ENCODE measurements around the gene OIP5. TPM values are rescaled to one million over a fixed set of nuclear protein-coding genes. Genes with fewer than 3 reads are reported as not detected.
"Not testable (repeated sequence)": the region's sequence is repeated elsewhere in the genome, so short reads cannot be mapped to it uniquely, and the experiment has no call there.

Gene OIP5
- total RNA-seq, 4 donors from 2014 or later = 1.1 to 2.9 TPM; not detected in 2

DNA sequence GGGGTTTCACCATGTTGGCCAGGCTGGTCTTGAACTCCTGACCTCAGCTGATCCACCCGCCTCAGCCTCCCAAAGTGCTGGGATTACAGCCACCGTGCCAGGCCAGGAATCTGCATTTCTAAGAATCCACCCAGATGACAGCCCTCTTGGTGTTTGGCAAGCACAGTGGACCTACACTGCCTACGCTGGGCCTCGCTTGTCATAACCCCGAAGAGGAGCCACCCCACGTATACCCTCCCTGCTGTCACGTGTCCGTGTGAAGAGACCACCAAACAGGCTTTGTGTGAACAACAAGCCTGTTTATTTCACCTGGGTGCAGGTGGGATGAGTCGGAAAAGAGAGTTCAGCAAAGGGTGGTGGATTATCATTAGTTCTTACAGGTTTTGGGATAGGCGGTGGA lies 50.0 kb downstream of the OIP5 start:
- DNase-seq; in situ Hi-C loops (cut with MboI; ENCODE audit: low pct_ligation_motif_present in 1 of 4, low pct_unique_long_range_greater_than_20kb in 1 of 4, low sequenced_read_pairs in 3 of 4); H3K27me3 ChIP-seq; H3K27ac ChIP-seq; H3K9me3 ChIP-seq; H3K4me3 ChIP-seq; intact Hi-C loops (cut with DNase I; ENCODE audit: low total_unique reads): not testable (repeated sequence)
- 95 to 100% methylated on average over 3 to 10 of the region's 10 CpGs for WGBS, 2 donors (ENCODE audit: low coverage in 1 of 2)
- peaks cover 0 to 31% (median 12%) of the 10 kb centered on the region in 4 donors for H3K36me3 ChIP-seq
- peaks cover 8 to 30% (median 10%) of the 10 kb centered on the region in 4 donors for H3K4me1 ChIP-seq

- intact Hi-C loops (cut with DNase I; ENCODE audit: low total_unique reads) = no loop called here
- no peak for DNase-seq
- Histone ChIP-seq H3K27ac (no peak overlapping the region), H3K27me3 (no peaks in the 10 kb centered on the region), H3K4me1 (peaks cover 8 to 20% (median 10%) of the 10 kb centered on the region in 4 donors), H3K9me3 (no peaks in the 10 kb centered on the region), H3K4me3 (no peak overlapping the region), H3K36me3 (peaks cover 0 to 24% (median 7%) of the 10 kb centered on the region in 4 donors)
- 80% methylated on average over 1 of the region's 1 CpG; no CpG with 5 or more reads in 1 of the 2 donors for WGBS, 2 donors (ENCODE audit: low coverage in 1 of 2)
- in situ Hi-C loops (cut with MboI; ENCODE audit: low pct_ligation_motif_present in 1 of 4, low pct_unique_long_range_greater_than_20kb in 1 of 4, low sequenced_read_pairs in 3 of 4) = no loop called here
- TF ChIP-seq POLR2AphosphoS5 (IDR thresholded peaks at IDR 0.05) (no peak), POLR2A (IDR thresholded peaks at IDR 0.05) (no peak), EP300 (IDR thresholded peaks at IDR 0.05; ENCODE audit: low read depth) (no peak)
- TF ChIP-seq, protein P1, sequence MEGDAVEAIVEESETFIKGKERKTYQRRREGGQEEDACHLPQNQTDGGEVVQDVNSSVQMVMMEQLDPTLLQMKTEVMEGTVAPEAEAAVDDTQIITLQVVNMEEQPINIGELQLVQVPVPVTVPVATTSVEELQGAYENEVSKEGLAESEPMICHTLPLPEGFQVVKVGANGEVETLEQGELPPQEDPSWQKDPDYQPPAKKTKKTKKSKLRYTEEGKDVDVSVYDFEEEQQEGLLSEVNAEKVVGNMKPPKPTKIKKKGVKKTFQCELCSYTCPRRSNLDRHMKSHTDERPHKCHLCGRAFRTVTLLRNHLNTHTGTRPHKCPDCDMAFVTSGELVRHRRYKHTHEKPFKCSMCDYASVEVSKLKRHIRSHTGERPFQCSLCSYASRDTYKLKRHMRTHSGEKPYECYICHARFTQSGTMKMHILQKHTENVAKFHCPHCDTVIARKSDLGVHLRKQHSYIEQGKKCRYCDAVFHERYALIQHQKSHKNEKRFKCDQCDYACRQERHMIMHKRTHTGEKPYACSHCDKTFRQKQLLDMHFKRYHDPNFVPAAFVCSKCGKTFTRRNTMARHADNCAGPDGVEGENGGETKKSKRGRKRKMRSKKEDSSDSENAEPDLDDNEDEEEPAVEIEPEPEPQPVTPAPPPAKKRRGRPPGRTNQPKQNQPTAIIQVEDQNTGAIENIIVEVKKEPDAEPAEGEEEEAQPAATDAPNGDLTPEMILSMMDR (IDR thresholded peaks at IDR 0.05) = no peak
These were observed 51.2 kb downstream of the OIP5 start for GRCh38 chr15:41281236-41281635.

DNA sequence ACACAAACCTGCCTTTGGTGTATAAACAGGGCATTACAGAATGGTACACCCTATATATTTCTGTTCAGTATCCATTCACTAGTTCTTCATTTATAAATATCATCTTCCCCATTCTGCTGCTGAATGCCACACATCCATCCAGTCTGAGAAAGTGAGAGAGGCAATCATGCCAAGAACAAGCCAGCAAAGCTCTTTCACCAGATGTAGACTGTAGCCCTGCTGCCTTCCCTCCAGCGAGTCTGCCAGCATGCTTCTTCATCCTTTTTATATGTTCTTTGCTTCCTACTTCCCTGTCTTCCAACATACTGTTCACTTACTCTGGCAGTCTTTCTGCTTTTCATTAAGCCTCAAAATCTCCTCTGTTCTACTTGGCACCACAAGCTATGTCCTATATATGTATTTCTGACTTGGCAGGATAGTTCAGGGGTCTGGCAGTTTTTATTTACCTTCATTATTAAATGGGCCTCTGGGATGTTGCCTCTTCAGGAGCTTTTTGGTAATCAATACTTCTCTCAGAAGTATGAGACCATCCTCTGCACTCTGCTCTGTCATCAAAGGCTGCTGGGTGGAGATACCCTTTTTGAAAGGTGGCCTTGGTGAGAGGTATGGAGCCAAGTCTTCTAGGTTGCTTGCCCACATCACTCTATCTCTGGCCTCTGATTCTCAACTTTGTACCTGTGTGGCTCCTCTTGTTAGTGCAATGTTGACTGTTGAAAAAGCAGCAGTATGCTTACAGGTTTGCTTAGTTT lies 52.7 kb downstream of the OIP5 start:
- WGBS, 2 donors (ENCODE audit: low coverage in 1 of 2) = 85 to 100% methylated on average over 1 of the region's 1 CpG
- intact Hi-C loops (cut with DNase I; ENCODE audit: low total_unique reads) = no loop called here
- Histone ChIP-seq H3K4me3 (no peak overlapping the region), H3K4me1 (peaks cover 0 to 5% (median 2%) of the 10 kb centered on the region in 4 donors), H3K36me3 (peaks cover 0 to 25% (median 3%) of the 10 kb centered on the region in 4 donors), H3K27ac (no peak overlapping the region), H3K27me3 (no peaks in the 10 kb centered on the region), H3K9me3 (no peaks in the 10 kb centered on the region)
- DNase-seq = no peak
- in situ Hi-C loops (cut with MboI; ENCODE audit: low pct_ligation_motif_present in 1 of 4, low pct_unique_long_range_greater_than_20kb in 1 of 4, low sequenced_read_pairs in 3 of 4) = no loop called here
- TF ChIP-seq POLR2AphosphoS5 (IDR thresholded peaks at IDR 0.05) = no peak
- TF ChIP-seq POLR2A (IDR thresholded peaks at IDR 0.05) = no peak
- TF ChIP-seq, protein P1 (IDR thresholded peaks at IDR 0.05) = no peak
- no peak for TF ChIP-seq EP300 (IDR thresholded peaks at IDR 0.05; ENCODE audit: low read depth)

DNA sequence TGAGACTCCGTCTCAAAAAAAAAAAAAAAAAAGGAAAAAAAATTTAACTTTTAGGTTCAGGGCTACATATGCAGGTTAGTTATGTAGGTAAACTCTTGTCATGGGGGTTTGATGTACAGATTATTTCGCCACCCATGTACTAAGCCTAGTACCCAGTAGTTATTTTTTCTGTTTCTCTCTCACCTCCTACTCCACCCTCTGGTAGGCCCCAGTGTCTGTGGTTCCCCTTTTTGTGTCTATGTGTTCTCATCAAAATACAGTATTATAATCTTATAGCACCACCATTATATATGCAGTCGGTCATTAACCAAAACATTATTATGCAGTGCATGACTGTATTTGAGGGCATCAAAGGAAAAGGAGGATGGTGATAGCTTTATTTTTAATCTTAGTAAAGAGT lies 54.1 kb downstream of the OIP5 start:
- TF ChIP-seq, protein P1 (IDR thresholded peaks at IDR 0.05) = no peak
- no peak for TF ChIP-seq EP300 (IDR thresholded peaks at IDR 0.05; ENCODE audit: low read depth)
- TF ChIP-seq POLR2A (IDR thresholded peaks at IDR 0.05) = no peak
- no peak for TF ChIP-seq POLR2AphosphoS5 (IDR thresholded peaks at IDR 0.05)
- DNase-seq = no peak
- 94 to 100% methylated on average over 2 to 3 of the region's 3 CpGs for WGBS, 2 donors (ENCODE audit: low coverage in 1 of 2)
- no peak overlapping the region for H3K27ac ChIP-seq
- in situ Hi-C loops (cut with MboI; ENCODE audit: low pct_ligation_motif_present in 1 of 4, low pct_unique_long_range_greater_than_20kb in 1 of 4, low sequenced_read_pairs in 3 of 4) (no loop called here), intact Hi-C loops (cut with DNase I; ENCODE audit: low total_unique reads) (no loop called here)
- no peak overlapping the region for H3K4me3 ChIP-seq
- H3K4me1 ChIP-seq = peaks cover 0 to 5% (median 2%) of the 10 kb centered on the region in 4 donors
- H3K36me3 ChIP-seq = peaks cover 0 to 26% (median 5%) of the 10 kb centered on the region in 4 donors
- no peaks in the 10 kb centered on the region for H3K9me3 ChIP-seq
- no peaks in the 10 kb centered on the region for H3K27me3 ChIP-seq
